CD4-positive, alpha-beta T cell treated with Interleukin-17A for 4 hours (primary cell): Measurements from ENCODE around the gene CRYBG1.
A peak's percentile ranks its signal among the peaks of the same experiment; 100 is the strongest.
"Not testable (repeated sequence)": the region's sequence is repeated elsewhere in the genome, so short reads cannot be mapped to it uniquely, and the experiment has no call there.

ENCODE experiments used
- DNase-seq: peaks from one replicate; pipeline ENCODE4 v3.0.0-alpha.2; 2020; ENCODE audit warnings: mixed read lengths

The CRYBG1 gene

DNA sequence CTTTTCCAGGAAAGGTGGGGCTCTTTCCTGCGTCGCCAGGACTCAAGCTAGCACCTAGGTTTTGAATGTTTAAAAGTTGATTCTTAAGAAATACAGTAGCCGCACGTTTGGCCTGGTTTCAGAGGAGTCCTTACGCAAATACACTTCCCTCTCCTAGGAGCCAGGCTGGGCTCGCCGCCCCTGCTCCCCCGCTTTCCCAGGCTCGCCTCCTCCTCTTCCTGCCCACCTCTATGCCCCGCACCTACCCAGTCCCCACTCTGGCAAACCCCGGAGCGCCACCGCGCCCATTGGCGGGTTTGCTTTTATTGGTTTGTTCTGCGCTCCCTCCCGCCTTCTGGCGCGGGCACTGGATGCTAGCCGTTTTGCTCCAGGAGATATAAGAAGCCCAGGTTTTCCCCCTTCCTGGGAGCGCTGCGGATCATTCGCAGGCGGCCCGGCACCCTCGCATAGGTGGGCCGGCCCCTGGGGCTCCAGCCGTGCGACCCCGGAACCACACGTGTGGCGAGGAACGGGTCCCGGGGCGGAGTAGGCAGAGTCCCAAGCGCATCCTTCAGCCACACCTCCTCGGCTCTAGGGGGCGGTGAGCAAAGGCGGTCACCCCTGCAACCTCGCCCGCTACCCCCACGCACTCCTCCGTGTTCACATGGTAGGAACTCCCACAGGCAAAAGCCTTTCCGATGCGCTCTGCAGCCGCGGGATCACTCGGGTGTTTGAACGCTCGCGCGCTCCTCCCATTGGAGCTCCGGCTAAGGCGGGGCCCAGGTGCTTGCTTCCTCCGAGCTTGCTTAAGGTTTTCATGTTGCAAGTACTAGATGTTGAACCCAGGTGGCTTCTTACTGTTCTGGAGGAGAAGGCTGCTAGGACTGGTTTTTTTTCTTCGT lies 149.8 kb downstream of the CRYBG1 start:
- peak; percentile 80 for DNase-seq

DNA sequence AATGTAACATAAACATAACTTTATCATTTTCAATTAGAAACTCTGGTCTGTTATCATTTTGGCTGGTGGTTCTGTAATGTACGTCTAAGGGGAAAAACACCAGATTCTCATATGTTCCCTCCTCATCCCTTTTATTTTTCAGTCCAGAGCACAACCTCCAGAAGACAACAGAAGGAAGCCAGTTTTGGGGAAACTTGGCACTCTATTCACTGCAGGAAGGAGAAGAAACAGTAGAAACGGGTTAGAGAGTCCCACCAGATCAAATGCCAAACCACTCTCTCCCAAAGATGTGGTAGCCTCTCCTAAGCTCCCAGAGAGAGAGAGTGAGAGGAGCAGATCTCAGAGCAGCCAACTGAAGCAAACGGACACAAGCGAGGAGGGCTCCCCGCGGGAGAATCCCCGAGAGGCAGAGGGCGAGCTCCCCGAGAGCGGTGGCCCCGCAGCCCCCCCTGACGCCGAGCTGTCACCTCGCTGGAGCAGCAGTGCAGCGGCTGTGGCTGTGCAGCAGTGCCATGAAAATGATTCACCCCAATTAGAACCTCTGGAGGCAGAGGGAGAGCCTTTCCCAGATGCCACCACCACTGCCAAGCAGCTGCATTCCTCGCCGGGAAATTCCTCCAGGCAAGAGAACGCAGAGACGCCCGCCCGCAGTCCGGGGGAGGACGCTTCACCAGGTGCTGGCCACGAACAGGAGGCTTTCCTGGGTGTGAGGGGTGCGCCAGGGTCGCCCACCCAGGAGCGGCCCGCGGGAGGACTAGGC lies 151.0 kb downstream of the CRYBG1 start:
- DNase-seq = peak; percentile 60

GRCh38 chr6:106512048-106512967 lies 151.8 kb downstream of the CRYBG1 start:
- peak; percentile 82 for DNase-seq

GRCh38 chr6:106512968-106513574 lies 152.6 kb downstream of the CRYBG1 start:
- DNase-seq = no peak

- no peak for DNase-seq
Measured at GRCh38 chr6:106513808-106514582, 153.5 kb downstream of the CRYBG1 start.

- DNase-seq = no peak
Measured at GRCh38 chr6:106514583-106514885, 154.0 kb downstream of the CRYBG1 start.

- not testable (repeated sequence) for DNase-seq
Measured at GRCh38 chr6:106515582-106515981, 155.1 kb downstream of the CRYBG1 start.

- peak; percentile 20 for DNase-seq
Measured at GRCh38 chr6:106516616-106517015, 156.1 kb downstream of the CRYBG1 start.

DNA sequence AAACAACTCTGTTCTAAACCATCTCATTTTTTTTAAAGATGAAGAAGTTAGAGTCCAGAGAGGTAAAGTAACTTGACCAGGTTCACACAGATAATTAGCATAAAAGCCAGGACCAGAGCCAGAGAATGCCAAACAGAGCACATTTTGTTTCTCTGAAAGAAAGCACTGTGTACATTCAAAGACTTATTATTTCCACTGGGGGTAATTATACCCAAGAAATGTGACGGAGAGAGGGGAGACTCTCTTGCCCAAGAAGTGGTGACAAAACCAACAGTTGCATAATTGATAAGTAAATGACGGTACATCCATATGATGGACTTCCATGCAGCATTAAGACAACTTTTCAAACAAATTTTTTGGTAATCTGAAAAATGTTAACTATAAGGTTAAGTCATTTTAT lies 157.2 kb downstream of the CRYBG1 start:
- no peak for DNase-seq

DNA sequence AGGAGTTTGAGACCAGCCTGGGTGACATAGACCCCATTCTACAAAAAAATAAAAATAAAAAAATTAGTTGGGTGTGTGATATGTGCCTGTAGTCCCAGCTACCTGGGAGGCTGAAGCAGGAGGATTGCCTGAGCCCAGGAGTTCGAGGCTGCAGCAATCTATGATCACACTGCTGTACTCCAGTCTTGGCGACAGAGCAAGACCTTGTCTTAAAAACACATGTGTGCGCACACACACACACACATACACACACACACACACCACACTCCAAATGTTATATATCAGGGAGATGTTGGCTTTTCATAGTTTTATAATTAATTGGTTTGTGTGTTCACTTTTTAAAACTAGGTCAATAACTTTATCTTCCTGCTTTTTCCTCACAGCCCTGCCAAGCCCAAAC lies 158.2 kb downstream of the CRYBG1 start:
- DNase-seq = no peak

GRCh38 chr6:106519460-106520394 lies 159.2 kb downstream of the CRYBG1 start:
- peak; percentile 81 for DNase-seq

- DNase-seq = peak; percentile 82
Measured at GRCh38 chr6:106520711-106521401, 160.3 kb downstream of the CRYBG1 start.

- peak; percentile 14 for DNase-seq
Measured at GRCh38 chr6:106522562-106523250, 162.2 kb downstream of the CRYBG1 start.

DNA sequence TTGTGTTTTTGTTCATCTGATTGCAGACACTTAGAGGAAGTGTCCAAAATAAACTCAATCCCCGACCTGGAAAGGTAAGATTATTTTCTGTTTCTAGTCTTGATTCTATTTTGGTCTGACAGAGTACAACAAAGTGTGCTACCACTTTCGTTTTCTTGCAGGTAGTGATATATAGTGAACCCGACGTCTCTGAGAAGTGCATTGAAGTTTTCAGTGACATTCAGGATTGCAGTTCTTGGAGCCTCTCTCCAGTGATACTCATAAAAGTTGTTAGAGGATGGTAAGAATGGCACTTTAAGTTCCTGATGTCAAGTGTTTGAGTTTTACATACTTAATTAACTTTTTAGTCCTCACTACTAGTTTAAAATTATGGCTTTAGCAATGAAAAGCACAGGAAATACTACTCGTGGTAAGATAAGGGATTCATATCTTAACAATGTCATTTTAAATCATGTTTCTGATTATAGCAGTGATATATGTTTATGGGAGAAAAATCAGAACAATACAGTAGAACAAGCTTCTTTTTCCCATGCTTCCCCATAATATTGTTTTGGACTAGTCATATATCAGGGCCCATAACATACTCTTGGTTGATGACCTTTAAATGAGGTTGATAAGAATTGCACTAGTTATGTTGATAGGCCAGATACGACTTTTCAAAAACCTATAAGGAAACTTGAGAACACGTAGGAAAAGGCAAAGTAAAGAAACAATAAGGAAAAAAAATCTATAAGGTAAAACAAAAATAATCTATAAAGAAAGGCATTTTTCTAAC lies 164.8 kb downstream of the CRYBG1 start:
- no peak for DNase-seq

DNA sequence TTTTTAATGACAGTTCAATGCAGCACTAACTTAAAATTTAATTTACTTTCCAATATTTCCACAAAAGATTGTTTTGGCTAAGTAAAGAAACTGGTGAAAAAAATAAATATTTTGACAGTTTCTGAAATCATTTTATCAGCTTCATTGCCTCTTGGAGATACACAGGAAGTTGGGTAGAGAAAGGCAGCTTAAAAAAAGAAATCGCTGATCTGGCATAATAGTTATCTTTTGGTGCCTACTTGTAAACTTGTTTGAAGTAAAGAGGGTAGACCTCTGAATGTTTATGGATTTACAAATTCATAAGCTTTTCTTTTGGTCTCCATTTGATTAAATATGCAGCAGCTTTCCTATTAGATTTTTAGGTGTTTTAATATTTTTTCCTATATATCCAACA lies 165.4 kb downstream of the CRYBG1 start:
- no peak for DNase-seq

GRCh38 chr6:106527117-106527516 lies 166.6 kb downstream of the CRYBG1 start:
- DNase-seq = no peak

DNA sequence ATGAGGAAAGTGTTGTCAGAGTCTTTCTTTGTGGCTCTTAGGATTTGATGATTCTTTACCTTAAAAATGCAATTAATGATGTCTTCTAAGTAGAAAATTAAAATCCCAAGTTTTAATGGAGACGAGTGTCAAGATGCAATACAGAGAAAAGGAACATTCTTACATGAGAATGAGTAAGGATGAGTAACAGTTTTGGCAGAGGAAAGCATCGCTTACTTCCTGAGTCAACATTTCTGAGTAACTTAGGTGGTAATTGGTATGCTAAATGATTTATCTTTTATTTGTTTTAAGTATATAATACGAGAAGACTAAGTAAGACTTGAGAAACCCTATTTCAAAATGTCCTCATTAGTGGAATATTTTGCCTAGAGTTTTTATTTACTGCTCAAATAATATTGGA lies 167.5 kb downstream of the CRYBG1 start:
- DNase-seq = no peak

GRCh38 chr6:106528521-106528920 lies 168.0 kb downstream of the CRYBG1 start:
- no peak for DNase-seq

DNA sequence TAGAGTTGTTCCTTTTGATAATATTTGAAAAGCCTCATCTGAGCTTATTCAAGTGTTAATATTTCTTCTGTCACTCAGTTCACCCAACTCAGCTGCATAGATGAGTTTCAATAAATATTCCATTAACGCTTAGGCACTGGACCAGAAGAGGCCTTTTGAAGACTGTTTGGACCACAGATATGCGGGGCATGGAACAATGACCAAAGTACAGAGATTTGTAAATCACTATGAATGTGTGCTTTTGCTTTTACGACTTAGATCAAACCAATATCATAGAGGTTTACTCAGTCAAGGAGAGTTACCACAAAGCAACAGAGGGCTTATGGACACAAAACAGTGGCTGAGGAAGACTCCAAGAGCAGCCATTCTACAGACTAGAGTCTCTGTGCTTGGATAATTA lies 168.9 kb downstream of the CRYBG1 start:
- no peak for DNase-seq
